ENCODE data around the gene GMDS.

The GMDS gene

GRCh38 chr6:1612974-1613306, 632.5 kb downstream of the GMDS start:
- no peak for DNase-seq (ENCODE audit: low read depth)

DNA sequence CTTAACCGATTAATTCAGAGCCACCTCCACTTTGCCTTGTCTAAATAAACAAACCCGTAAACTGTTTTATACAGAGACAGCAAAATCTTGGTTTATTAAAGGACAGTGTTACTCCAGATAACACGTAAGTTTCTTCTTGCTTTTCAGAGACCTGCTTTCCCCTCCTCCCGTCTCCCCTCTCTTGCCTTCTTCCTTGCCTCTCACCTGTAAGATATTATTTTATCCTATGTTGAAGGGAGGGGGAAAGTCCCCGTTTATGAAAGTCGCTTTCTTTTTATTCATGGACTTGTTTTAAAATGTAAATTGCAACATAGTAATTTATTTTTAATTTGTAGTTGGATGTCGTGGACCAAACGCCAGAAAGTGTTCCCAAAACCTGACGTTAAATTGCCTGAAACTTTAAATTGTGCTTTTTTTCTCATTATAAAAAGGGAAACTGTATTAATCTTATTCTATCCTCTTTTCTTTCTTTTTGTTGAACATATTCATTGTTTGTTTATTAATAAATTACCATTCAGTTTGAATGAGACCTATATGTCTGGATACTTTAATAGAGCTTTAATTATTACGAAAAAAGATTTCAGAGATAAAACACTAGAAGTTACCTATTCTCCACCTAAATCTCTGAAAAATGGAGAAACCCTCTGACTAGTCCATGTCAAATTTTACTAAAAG, 633.0 kb downstream of the GMDS start:
- DNase-seq (ENCODE audit: low read depth): no peak

- DNase-seq (ENCODE audit: low read depth): no peak
Observed at GRCh38 chr6:1611572-1612298, 633.7 kb downstream of the GMDS start.

DNA sequence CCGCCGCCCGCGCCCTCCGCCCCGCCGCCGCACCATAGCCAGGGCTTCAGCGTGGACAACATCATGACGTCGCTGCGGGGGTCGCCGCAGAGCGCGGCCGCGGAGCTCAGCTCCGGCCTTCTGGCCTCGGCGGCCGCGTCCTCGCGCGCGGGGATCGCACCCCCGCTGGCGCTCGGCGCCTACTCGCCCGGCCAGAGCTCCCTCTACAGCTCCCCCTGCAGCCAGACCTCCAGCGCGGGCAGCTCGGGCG, 634.2 kb downstream of the GMDS start:
- DNase-seq (ENCODE audit: low read depth): no peak

DNA sequence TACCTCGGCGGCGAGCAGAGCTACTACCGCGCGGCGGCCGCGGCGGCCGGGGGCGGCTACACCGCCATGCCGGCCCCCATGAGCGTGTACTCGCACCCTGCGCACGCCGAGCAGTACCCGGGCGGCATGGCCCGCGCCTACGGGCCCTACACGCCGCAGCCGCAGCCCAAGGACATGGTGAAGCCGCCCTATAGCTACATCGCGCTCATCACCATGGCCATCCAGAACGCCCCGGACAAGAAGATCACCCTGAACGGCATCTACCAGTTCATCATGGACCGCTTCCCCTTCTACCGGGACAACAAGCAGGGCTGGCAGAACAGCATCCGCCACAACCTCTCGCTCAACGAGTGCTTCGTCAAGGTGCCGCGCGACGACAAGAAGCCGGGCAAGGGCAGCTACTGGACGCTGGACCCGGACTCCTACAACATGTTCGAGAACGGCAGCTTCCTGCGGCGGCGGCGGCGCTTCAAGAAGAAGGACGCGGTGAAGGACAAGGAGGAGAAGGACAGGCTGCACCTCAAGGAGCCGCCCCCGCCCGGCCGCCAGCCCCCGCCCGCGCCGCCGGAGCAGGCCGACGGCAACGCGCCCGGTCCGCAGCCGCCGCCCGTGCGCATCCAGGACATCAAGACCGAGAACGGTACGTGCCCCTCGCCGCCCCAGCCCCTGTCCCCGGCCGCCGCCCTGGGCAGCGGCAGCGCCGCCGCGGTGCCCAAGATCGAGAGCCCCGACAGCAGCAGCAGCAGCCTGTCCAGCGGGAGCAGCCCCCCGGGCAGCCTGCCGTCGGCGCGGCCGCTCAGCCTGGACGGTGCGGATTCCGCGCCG, 634.7 kb downstream of the GMDS start:
- no peak for DNase-seq (ENCODE audit: low read depth)

DNA sequence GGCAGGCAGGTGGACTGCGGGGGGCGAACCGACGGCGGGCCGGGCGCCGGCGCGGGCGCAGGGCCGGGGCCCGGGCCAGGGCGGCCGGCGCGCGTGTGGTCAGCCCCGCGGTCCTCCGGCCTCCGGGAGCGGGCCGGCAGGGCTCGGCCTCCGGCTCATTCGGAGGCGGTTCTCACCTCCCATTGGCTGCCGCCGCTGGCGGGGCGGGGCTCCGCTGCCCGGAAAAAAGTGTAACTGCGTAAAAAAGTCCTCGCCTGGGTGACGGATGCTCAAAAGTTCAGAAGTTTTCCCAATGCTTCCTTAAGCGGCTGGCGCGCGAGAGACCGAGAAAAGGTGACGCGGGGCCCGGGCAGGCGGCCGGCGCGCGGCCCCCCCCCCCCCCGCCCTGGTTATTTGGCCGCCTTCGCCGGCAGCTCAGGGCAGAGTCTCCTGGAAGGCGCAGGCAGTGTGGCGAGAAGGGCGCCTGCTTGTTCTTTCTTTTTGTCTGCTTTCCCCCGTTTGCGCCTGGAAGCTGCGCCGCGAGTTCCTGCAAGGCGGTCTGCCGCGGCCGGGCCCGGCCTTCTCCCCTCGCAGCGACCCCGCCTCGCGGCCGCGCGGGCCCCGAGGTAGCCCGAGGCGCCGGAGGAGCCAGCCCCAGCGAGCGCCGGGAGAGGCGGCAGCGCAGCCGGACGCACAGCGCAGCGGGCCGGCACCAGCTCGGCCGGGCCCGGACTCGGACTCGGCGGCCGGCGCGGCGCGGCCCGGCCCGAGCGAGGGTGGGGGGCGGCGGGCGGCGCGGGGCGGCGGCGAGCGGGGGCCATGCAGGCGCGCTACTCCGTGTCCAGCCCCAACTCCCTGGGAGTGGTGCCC, 635.5 kb downstream of the GMDS start, which contains the start of gene FOXC1:
TSS of gene FOXC1 (plus strand) at position 268 of the 849 bp plus-strand sequence. CDS start at position 799, 531 bp downstream.
- DNase-seq (ENCODE audit: low read depth): no peak

DNA sequence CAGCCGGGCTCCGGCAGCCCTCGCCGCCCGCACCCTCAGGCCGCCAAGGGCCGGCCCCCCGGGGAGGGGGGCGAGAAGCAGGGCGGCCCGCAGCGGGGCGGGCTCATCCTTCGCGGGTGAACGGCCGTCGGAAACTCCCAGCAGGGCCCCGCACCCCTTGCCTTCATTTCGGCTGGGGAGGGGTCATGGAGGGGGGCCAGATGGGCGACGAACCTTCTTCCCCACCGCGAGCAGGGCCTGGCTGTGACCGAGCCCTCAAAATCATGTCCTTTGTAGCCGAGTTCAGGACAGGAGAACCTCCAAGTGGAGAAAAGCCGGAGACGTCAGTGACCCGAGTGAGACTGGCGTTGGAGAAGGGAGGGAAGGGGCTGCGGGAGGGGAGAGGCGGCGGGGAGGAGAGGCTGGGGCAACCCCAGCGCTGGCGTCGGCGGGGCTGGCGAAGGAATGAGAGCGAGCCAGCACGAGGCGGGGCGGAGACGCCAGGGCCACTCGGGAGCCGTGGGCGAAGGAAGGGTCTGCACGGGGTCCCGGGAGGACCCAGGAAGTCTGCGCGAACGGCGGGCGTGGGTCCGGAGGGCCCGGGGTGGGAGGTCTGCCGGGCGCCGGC, 636.3 kb downstream of the GMDS start:
- DNase-seq (ENCODE audit: low read depth): no peak

DNA sequence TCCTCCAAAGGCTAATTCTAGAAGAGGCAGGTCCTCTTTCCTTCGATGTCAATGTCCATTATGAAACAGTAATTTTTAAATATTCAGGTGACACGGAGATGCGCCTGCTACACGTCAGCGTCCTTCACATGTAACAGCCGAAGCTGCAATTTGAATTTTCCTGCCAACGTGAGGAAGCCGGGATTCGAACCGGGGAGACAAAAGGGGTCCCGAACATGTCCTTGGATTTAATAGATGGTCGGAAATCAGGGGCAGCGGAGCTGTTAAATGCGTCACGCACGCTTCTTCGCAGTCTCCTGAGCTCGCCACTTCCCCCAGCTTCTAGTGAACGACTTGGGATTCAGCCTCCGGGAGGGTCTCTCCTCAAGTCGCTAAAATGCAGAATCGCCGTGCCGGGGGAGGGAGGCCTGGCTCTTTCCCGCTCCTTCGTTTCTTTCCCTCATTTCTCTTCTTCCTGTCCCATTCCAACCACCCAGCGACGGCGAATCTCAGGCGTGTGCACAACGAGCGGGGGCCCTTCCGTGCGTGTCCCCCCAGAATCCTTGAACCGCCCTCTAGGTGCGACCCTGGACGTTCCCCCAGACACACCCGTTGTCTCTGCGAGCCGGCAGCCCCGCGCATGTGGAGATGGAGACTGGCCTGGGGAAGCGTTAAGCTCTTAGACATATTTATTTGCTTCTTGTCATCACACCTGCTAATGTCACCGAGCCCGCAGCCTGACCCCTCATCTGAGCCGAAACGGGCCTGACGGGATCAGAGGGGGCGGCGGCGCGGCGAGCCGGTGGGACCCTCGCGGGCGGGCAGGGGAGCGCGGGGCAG, 637.0 kb downstream of the GMDS start:
- no peak for DNase-seq (ENCODE audit: low read depth)

DNA sequence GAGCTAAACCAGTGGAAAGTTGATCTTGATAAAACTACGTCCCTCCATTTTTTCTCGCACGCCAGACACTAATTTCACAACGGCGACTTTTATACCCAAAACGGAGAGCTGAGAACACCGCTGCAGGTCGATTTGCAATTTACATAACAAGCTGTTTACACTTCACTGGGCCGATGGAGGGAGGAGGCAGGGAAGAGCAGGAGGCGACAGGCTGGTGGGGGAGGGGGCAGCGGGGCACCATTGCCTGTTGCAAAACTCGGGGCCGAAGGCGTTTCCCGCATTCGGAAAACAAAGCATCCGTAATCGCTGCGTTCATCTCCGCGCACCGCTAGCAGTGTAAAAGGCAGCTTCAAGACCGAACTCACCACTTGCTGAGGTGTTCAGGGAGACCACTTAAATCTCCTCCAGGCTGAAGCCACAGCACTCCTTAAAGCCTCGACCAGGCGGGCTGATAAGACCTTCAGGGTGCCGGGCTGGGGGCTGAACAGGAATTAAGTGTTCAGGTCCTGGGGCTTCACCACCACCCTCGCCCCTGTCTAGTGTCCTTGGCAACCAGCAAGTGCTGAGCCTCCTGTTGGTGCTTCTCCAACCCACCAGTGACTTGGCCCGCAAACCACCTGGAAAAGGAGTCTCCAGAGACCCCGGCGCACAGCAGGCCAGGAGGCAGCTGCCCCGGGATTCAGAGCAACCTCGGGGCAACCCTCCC, 637.7 kb downstream of the GMDS start:
- no peak for DNase-seq (ENCODE audit: low read depth)

DNA sequence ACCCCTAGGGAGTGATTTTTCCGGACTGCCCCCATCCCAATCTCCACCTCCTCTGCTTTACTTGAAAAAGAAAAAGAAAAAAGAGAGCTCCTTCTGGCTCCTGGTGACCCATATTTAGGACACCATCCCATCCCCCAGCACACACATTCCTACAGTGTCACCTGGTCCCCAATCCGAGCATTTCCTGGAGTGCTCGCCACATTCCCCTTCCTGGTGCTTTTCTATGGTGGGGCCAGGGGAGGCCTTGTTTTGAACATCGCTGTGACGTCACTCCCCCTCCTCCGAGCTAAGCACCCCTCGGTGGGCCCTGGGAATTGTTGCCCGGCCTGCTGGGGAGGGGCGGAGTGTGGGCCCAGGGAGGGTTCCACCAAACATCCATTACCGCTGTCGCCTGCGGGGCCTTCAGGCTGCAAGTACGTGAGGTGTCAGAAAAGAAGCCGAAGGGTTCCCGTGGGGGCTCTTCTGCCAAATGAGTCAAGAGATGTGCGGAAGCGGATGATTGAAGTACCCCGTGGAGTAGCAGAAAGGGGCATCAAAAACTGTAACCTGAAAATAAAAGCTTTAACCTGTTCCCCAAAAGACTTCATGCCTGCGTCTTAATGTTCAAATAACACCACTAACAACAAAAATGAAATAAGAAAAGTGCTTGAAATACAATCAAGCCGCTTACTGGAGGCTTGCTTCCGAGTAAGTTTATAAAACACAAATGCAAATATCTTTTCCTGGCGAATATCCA, 638.5 kb downstream of the GMDS start:
- DNase-seq (ENCODE audit: low read depth): no peak

DNA sequence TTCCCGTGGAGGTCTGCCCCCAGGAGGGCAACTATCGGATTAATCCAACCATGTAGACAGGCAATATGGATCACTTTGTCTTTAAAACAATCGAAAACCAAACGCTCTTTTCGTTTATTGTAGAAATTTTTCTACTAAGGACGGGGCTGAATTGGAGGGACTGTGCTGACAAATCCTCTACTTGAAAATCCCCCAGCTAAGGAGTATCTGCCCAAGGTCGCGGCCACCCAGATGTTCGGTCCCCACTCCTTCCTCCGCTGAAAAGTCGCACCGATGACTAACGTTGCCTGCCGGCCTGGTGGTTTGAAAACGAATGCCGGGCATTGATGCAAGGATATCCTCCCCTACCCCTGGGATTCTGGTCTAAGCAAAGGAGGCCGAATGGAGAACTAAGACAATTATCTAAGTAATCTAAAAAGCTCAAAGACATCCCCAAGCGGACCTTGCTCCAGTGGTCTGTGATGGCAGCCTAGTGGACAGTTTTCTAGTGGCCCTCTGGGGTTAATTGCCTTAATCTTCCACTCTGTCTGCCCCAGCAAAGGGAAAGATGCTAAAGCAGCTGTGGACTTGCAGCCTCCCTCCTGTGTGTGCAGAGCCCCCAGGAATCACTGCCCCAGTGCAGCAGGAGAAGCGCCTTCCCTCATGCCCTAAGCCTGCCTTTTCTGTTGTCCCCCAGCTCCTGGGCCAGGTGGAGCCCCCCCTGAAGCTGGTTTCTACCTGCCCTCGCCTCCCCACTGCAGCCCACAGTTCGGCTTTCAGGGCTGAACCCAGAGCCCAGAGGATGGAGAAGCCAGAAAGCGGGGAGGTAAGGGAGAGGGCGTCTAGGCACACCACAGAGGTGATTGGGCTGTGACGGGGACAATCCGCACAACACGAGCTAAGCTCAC, 639.3 kb downstream of the GMDS start:
- DNase-seq (ENCODE audit: low read depth): no peak

- no peak for DNase-seq (ENCODE audit: low read depth)
Observed at GRCh38 chr6:1605004-1605892, 640.2 kb downstream of the GMDS start.

DNA sequence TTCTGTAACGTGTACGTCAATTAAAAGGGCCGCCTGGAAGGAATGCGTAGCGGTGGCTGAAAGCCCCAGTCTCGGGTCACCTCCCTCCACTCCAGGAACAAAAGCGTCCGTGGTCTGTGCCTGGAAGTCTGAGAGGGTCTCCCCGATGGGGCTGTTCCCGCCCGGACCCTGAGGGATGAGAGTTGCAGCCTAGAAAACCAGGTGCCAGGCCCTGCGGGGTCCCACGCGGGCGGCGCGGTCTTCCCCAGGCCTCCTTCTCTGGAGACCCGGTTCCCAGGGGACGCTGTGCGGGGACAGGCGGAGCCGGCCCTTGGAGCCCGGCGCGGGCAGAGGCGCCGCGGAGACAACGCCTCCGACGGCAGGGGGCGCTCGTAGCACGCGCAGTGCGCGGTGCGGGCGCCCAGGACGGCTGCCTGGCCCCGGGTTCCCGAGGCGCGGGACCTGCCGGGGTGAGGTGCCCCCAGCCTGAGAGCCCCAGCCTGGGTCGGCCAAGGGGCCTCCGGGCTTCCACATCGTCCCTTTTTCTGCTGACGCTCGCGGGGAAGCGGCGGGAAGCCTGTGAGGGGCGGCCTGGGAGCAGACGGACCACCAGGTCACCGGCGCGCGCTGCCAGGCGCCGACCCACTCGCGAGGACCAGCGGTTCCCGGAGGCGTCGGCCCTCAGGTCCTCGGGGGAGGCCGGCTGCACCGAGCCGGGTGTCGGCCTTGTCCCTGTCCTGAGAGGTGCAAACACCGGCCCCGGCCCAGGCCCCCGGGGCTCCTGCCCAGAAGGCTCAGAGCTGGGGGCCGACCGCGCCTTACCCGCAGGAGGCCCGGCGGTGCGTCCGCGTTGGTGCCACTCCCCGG, 641.0 kb downstream of the GMDS start:
- peak; percentile 69 for DNase-seq (ENCODE audit: low read depth)

- no peak for DNase-seq (ENCODE audit: low read depth)
Observed at GRCh38 chr6:1603708-1604107, 641.7 kb downstream of the GMDS start.

- no peak for DNase-seq (ENCODE audit: low read depth)
Observed at GRCh38 chr6:1602049-1602713, 643.2 kb downstream of the GMDS start.
